ENCODE results near the gene ADCY7.
"Not testable (repeated sequence)": the region's sequence is repeated elsewhere in the genome, so short reads cannot be mapped to it uniquely, and the experiment has no call there.

ADCY7 gene

DNA sequence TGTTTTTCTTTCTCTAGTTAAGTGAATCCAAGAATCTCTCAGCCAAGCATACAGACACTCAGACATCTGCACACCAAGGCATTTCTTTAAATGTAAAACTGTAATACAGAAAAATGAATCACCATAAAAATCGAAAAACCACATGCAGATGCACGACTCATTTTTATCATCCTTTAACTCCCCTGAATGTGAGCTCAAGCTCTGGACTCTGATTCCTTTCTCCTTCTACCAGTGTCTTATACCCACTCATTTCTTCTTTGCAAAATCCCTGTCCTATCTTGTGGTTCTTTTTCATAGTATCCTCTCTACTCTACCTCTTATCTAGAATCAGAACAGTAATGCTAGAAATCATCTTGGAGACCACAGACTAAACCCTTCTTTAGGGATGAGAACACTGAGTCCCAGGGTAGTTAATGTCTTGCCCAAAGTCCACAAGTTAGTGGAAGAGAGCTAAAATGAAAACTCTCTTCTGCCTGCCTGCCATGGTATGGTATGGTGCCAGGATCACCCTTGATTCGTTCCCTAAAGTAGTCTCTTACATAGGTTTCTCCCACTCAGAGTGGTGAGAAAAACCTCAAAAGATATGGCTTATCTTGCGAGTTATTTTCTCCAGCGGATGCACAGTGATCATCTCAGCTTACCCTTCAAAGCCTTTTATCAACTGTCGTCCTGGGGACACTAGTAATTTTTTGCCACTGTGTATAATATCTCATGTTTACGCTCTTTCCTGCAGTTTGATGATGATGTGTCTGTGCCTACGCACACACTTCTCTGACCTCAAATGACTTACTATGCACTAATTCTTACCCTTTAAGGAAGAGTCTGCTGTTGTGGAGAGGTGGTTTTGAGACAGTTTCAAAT, 72.2 kb downstream of the ADCY7 start:
- no peak for DNase-seq (ENCODE audit: low read depth)

DNA sequence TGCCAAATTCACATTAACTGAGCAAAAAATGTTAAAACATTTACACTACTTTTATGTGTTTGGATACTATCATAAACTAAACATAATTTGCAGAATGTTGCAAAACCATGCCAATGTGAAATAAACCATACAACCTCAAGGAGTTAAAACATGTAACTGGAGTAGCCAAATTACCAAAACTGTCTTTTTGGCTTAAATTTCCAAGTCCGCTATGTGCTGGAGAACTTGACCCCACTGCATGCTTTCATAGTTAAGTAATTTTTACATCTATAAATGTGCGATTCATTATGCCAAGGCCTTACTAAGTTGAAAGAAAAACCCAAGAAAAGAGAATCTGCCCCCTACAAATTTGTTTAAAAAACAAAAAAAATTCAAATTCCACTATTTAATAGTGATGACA, 74.2 kb downstream of the ADCY7 start:
- no peak for DNase-seq (ENCODE audit: low read depth)

DNA sequence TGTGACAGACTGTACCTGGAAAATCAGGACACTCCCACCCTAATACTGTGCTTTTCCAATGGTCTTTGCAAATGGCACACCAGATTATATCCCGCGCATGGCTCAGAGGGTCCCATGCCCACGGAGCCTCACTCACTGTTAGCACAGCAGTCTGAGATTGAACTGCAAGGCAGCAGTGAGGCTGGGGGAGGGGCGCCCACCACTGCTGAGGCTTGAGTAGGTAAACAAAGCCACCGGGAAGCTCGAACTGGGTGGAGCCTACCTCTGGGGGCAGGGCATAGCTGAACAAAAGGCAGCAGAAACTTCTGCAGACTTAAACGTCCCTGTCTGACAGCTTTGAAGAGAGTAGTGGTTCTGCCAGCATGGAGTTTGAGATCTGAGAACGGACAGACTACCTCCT, 77.2 kb downstream of the ADCY7 start:
- DNase-seq (ENCODE audit: low read depth) = not testable (repeated sequence)

- not testable (repeated sequence) for DNase-seq (ENCODE audit: low read depth)
These were observed 78.9 kb downstream of the ADCY7 start for GRCh38 chr16:50345210-50345609.

GRCh38 chr16:50351116-50351515, 84.8 kb downstream of the ADCY7 start:
- no peak for DNase-seq (ENCODE audit: low read depth)

GRCh38 chr16:50351952-50352351, 85.6 kb downstream of the ADCY7 start:
- no peak for DNase-seq (ENCODE audit: low read depth)

- no peak for DNase-seq (ENCODE audit: low read depth)
These were observed 87.7 kb downstream of the ADCY7 start for GRCh38 chr16:50354082-50354481.

GRCh38 chr16:50354629-50355456, 88.5 kb downstream of the ADCY7 start:
- no peak for DNase-seq (ENCODE audit: low read depth)

GRCh38 chr16:50359626-50360025, 93.3 kb downstream of the ADCY7 start:
- no peak for DNase-seq (ENCODE audit: low read depth)

- no peak for DNase-seq (ENCODE audit: low read depth)
These were observed 93.9 kb downstream of the ADCY7 start for GRCh38 chr16:50360033-50360778.

- DNase-seq (ENCODE audit: low read depth) = no peak
These were observed 94.4 kb downstream of the ADCY7 start for GRCh38 chr16:50360779-50361178.

DNA sequence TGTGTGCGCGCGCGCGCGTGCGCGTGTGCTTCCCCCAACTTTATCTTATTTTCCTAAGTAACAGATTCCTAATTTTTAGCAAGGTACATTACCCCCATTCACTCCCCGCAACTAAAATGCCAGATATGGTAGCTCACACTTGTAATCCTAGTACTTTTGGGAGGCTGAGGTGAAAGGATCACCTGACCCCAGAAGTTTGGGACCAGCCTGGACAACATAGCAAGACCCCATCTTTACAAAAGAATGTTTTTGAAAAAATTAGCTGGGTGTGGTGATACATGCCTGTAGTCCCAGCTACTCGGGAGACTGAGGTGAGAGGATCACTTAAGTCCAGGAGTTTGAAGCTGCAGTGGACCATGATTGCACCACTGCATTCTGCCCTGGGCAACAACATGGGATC, 97.3 kb downstream of the ADCY7 start:
- DNase-seq (ENCODE audit: low read depth) = no peak

DNA sequence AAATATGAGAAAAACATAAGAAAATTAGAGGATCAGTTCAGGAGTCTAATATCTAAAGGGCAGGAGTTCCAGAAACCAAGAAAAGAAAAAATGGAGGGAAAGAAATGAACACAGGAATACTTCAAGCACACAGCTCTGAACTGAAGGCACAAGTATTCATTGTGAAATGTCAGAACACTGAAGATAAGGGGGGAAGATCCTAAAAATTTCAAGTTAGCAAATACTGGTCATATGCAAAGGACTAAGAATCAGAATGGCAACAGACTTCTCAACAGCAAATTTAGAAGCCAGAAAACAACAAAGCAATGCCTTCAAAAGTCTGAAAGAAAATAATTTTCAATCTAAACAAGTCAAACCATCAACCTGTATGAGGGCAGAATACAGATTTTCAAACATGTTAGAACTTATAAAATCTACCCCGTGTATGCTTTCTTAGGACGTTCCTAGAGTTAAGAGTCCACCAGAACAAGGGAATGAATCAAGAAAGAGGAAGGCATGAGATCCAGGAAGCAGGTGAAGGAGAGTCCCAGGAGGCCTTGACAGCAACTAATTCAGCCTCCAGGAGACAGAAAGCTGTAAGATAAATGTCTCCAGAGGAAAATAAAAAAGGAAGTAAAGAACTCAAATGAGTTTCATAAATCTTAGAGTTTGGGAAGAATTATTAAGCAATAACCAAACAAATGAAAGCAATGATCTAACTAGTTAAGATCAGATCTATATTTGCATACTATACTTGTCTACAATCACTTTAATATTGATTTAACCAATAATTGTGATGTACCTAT, 99.6 kb downstream of the ADCY7 start:
- DNase-seq (ENCODE audit: low read depth) = no peak

All from stimulated activated CD8-positive, alpha-beta memory T cell treated with anti-CD3 and anti-CD28 coated beads, Interleukin-15, amount 100 ng/mL, for 24 hours (primary cell).